Neuronal stem cell (in vitro differentiated cells): ENCODE measurements around the gene KCTD3. TPM values are rescaled to one million over a fixed set of nuclear protein-coding genes. Genes with fewer than 3 reads are reported as not detected.

ENCODE experiments used
- DNase-seq: peaks from one replicate; pipeline ENCODE4 v3.0.0-alpha.2; 2013; ENCODE audit warnings: low spot score
- H2AFZ ChIP-seq: one replicate; pipeline ENCODE4 v1.6.1; 2013; ENCODE audit warnings: mild to moderate bottlenecking, low read length, inconsistent platforms
- H2AK5ac ChIP-seq: 2 replicates; pipeline ENCODE4 v1.6.1; 2013; ENCODE audit warnings: low read depth, mild to moderate bottlenecking, inconsistent platforms, low read length, moderate library complexity, mixed read lengths
- H2BK120ac ChIP-seq: 2 replicates; pipeline ENCODE4 v1.6.1; 2013; ENCODE audit warnings: low read depth, mild to moderate bottlenecking, inconsistent platforms, low read length, moderate library complexity, mixed read lengths
- H2BK12ac ChIP-seq: one replicate; pipeline ENCODE4 v1.6.1; 2013; ENCODE audit warnings: low read length, inconsistent platforms
- H2BK15ac ChIP-seq: 2 replicates; pipeline ENCODE4 v1.6.1; 2013; ENCODE audit warnings: mild to moderate bottlenecking, low read length, inconsistent platforms, mixed read lengths
- H2BK5ac ChIP-seq: one replicate; pipeline ENCODE4 v1.6.1; 2013; ENCODE audit warnings: inconsistent platforms, mild to moderate bottlenecking, low read length, moderate library complexity
- H3K14ac ChIP-seq: one replicate; pipeline ENCODE4 v1.6.1; 2013; ENCODE audit warnings: low read length, inconsistent platforms
- H3K18ac ChIP-seq: 2 replicates; pipeline ENCODE4 v1.6.1; 2013; ENCODE audit warnings: low read length, inconsistent platforms
- H3K23ac ChIP-seq: 2 replicates; pipeline ENCODE4 v1.6.1; 2013; ENCODE audit warnings: low read depth, mild to moderate bottlenecking, mixed read lengths, low read length, inconsistent platforms; ENCODE audit not compliant: poor library complexity
- H3K27ac ChIP-seq: replicated peaks from 3 replicates; pipeline ENCODE4 v1.5.1; 2013; ENCODE audit warnings: low read length, inconsistent platforms
- H3K27me3 ChIP-seq, 3 experiments: 2 replicates each; pipeline ENCODE4 v1.6.1; 2013; ENCODE audit warnings: low read length in 3 of 3, mild to moderate bottlenecking in 2 of 3, inconsistent platforms in 1 of 3, low read depth in 1 of 3, mixed read lengths in 1 of 3, moderate library complexity in 1 of 3; ENCODE audit not compliant: control insufficient read depth in 3 of 3, insufficient read depth in 3 of 3
- H3K36me3 ChIP-seq, 2 donors: replicated peaks in 1 of 2; 2 replicates each; pipeline ENCODE4 v1.6.1; 2013; ENCODE audit warnings: low read length in 2 of 2; ENCODE audit not compliant: control insufficient read depth in 2 of 2, insufficient read depth in 2 of 2
- H3K4ac ChIP-seq: 2 replicates; pipeline ENCODE4 v1.6.1; 2013; ENCODE audit warnings: inconsistent platforms, mild to moderate bottlenecking, low read length, moderate library complexity
- H3K4me1 ChIP-seq, 2 donors: 1 replicate in 1 of 2; 2 replicates in 1 of 2; pipeline ENCODE4 v1.6.1; 2013; ENCODE audit warnings: low read length in 2 of 2, low read depth in 1 of 2; ENCODE audit not compliant: control insufficient read depth in 2 of 2, insufficient read depth in 1 of 2
- H3K4me2 ChIP-seq: one replicate; pipeline ENCODE4 v1.6.1; 2013; ENCODE audit warnings: mild to moderate bottlenecking, low read length, inconsistent platforms; ENCODE audit not compliant: insufficient read depth, poor library complexity, severe bottlenecking
- H3K4me3 ChIP-seq, 2 donors: 2 replicates each; pipeline ENCODE4 v1.5.1; 2013; ENCODE audit warnings: low read length in 2 of 2, mild to moderate bottlenecking in 2 of 2, inconsistent platforms in 1 of 2, moderate library complexity in 1 of 2
- H3K79me1 ChIP-seq: one replicate; pipeline ENCODE4 v1.6.1; 2013; ENCODE audit warnings: low read depth, mild to moderate bottlenecking, inconsistent platforms, low read length, moderate library complexity
- H3K9ac ChIP-seq: one replicate; pipeline ENCODE4 v1.6.1; 2013; ENCODE audit warnings: mild to moderate bottlenecking, low read depth, low read length, inconsistent platforms; ENCODE audit not compliant: poor library complexity
- H3K9me3 ChIP-seq, 2 donors: replicated peaks in 1 of 2; 2 replicates each; pipeline versions ENCODE3 to v1.6.1; 2013; ENCODE audit warnings: low read length in 2 of 2, mild to moderate bottlenecking in 2 of 2, inconsistent platforms in 1 of 2, low read depth in 1 of 2, mixed read lengths in 1 of 2, moderate library complexity in 1 of 2; ENCODE audit not compliant: control insufficient read depth in 2 of 2, insufficient read depth in 1 of 2
- H4K8ac ChIP-seq: one replicate; pipeline ENCODE4 v1.6.1; 2013; ENCODE audit warnings: low read depth, mild to moderate bottlenecking, inconsistent platforms, low read length, moderate library complexity
- H4K91ac ChIP-seq: one replicate; pipeline ENCODE4 v1.6.1; 2013; ENCODE audit warnings: low read length, low read depth, mild to moderate bottlenecking, inconsistent platforms; ENCODE audit not compliant: poor library complexity
- WGBS, 2 donors: extraction: QIAGEN DNeasy Blood & Tissue Kit; methylation state at CpG; one replicate each; pipeline ENCODE4 v1.1.7; 2013; ENCODE audit warnings: missing lambda C conversion rate in 2 of 2, mixed read lengths in 1 of 2; ENCODE audit not compliant: insufficient read length in 2 of 2, insufficient replicate concordance in 1 of 2; ENCODE audit errors: extremely low coverage in 2 of 2; 5-methylcytosine and 5-hydroxymethylcytosine counted together
- polyA plus RNA-seq, 2 experiments: library from polyadenylated mRNA; stranded (reverse); fragments of 200-250 nt; gene quantifications; one replicate each; pipeline ENCODE4 v1.2.3, GENCODE V29; 2013

Gene KCTD3
- polyA plus RNA-seq (2013, experiment 1 of 2), result 29.0 TPM
- 29.6 TPM for polyA plus RNA-seq (2013, experiment 2 of 2)

DNA sequence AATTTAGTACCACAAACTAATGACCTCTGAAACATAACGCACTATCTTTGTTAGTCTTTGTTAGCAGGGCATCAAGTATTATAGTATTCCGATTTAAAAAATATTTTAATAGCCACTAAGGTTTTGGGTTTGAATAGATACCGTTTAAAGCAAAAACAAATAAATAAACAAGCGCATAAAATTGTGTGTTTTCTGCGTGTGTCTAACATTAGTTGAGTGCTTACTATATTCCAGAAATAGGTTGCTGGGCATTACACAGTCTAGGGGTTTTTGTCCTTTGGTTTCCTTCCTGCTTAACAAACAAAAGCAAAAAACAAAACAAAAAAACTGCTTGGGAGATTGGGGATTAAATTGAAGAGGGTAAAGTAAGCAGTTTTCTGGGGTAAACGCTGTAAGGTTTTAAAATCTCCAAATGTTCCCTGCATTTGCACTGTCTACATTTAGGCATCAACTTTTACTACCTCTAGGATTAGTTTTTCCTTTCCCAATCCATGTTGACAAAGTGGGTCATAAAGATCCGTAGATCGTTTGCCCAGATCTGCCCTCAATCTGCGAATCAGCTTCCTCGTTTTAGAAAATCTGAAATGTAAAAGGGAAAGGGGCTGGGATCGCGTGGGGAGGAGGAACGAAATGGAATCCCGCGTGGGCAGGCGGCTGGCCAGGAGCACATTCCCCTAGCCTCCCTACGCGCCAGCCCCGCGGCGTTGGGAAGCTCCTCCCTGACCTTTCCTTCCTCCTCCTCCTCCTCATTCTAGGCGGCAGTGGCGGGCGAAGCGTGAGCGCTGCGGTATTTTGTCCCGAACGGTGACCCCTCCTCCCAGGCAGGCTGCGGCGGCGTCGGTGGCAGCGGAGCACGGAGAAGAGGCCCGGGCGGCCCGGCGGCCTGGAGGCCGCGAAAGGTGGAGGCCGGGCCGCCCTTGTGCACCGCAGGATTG is at the start of gene KCTD3:
Gene KCTD3 (plus strand): TSS at position 749 of the 935 bp plus-strand sequence. CDS start 382 bp downstream, outside the sequence.
- no peaks in the 10 kb centered on the region for H3K79me1 ChIP-seq
- no peak within 1 kb of the TSS for H4K91ac ChIP-seq
- no peaks in the 10 kb centered on the region for H3K36me3 ChIP-seq
- peak within 1 kb of the TSS; percentile 97 for H4K8ac ChIP-seq
- H2AK5ac ChIP-seq, result no peak within 1 kb of the TSS
- peak within 1 kb of the TSS; percentile 95 for H3K23ac ChIP-seq
- WGBS, 2 donors, result no CpG with 5 or more reads among the region's 44 CpGs
- peak within 1 kb of the TSS; percentile 66 for H2BK5ac ChIP-seq
- H3K27me3 ChIP-seq, result no peaks in the 10 kb centered on the region
- DNase-seq, result peak; percentile 73
- H3K18ac ChIP-seq, result peak within 1 kb of the TSS; percentile 96
- H2BK12ac ChIP-seq, result no peak within 1 kb of the TSS
- peak within 1 kb of the TSS; percentile 55 for H3K4me2 ChIP-seq
- no peaks in the 10 kb centered on the region for H3K4me1 ChIP-seq
- no peaks in the 10 kb centered on the region for H3K9me3 ChIP-seq
- H3K14ac ChIP-seq, result peak within 1 kb of the TSS; percentile 94
- peak within 1 kb of the TSS; percentile 94 for H3K9ac ChIP-seq
- H3K4ac ChIP-seq, result no peak within 1 kb of the TSS
- H3K4me3 ChIP-seq, result peak within 1 kb of the TSS; percentile 64 to 90
- peak within 1 kb of the TSS; percentile 1 for H2BK15ac ChIP-seq
- H3K27ac ChIP-seq, result peak within 1 kb of the TSS; percentile 76
- H2BK120ac ChIP-seq, result no peak within 1 kb of the TSS
- H2AFZ ChIP-seq, result peak within 1 kb of the TSS; percentile 86

- H3K4ac ChIP-seq, result no peak overlapping the region
- no peak for DNase-seq
- no peak overlapping the region for H3K4me3 ChIP-seq
- H3K27me3 ChIP-seq, result no peaks in the 10 kb centered on the region
- H3K14ac ChIP-seq, result no peak overlapping the region
- no peak overlapping the region for H2AK5ac ChIP-seq
- no peak overlapping the region for H2AFZ ChIP-seq
- no peaks in the 10 kb centered on the region for H3K36me3 ChIP-seq
- WGBS, 2 donors, result no CpG with 5 or more reads among the region's 4 CpGs
- H3K9me3 ChIP-seq, result no peaks in the 10 kb centered on the region
- H3K27ac ChIP-seq, result no peak overlapping the region
- no peak overlapping the region for H3K23ac ChIP-seq
- H2BK12ac ChIP-seq, result no peak overlapping the region
- H3K18ac ChIP-seq, result no peak overlapping the region
- no peak overlapping the region for H4K91ac ChIP-seq
- no peak overlapping the region for H2BK15ac ChIP-seq
- H3K79me1 ChIP-seq, result no peaks in the 10 kb centered on the region
- no peak overlapping the region for H4K8ac ChIP-seq
- no peak overlapping the region for H3K4me2 ChIP-seq
- no peak overlapping the region for H2BK120ac ChIP-seq
- H3K4me1 ChIP-seq, result no peaks in the 10 kb centered on the region
- no peak overlapping the region for H2BK5ac ChIP-seq
- H3K9ac ChIP-seq, result no peak overlapping the region
Measured at GRCh38 chr1:215517441-215517891, 49.6 kb upstream of the KCTD3 start.

GRCh38 chr1:215518594-215518993 is 48.5 kb upstream of the KCTD3 start:
- H3K79me1 ChIP-seq, result no peaks in the 10 kb centered on the region
- H3K4me2 ChIP-seq, result no peak overlapping the region
- no CpG with 5 or more reads among the region's 2 CpGs for WGBS, 2 donors
- H4K91ac ChIP-seq, result no peak overlapping the region
- no peak overlapping the region for H2AFZ ChIP-seq
- no peak overlapping the region for H3K4ac ChIP-seq
- no peaks in the 10 kb centered on the region for H3K36me3 ChIP-seq
- H2AK5ac ChIP-seq, result no peak overlapping the region
- no peak overlapping the region for H3K14ac ChIP-seq
- H3K4me3 ChIP-seq, result no peak overlapping the region
- DNase-seq, result no peak
- H3K23ac ChIP-seq, result no peak overlapping the region
- H3K27ac ChIP-seq, result no peak overlapping the region
- H4K8ac ChIP-seq, result no peak overlapping the region
- H2BK5ac ChIP-seq, result no peak overlapping the region
- H2BK120ac ChIP-seq, result no peak overlapping the region
- no peak overlapping the region for H2BK15ac ChIP-seq
- no peaks in the 10 kb centered on the region for H3K9me3 ChIP-seq
- H3K9ac ChIP-seq, result no peak overlapping the region
- H3K27me3 ChIP-seq, result no peaks in the 10 kb centered on the region
- no peaks in the 10 kb centered on the region for H3K4me1 ChIP-seq
- H3K18ac ChIP-seq, result no peak overlapping the region
- H2BK12ac ChIP-seq, result no peak overlapping the region

GRCh38 chr1:215521279-215521678 is 45.8 kb upstream of the KCTD3 start:
- H2AK5ac ChIP-seq, result no peak overlapping the region
- H3K4me2 ChIP-seq, result no peak overlapping the region
- H3K9me3 ChIP-seq, result no peaks in the 10 kb centered on the region
- H2BK12ac ChIP-seq, result no peak overlapping the region
- no peaks in the 10 kb centered on the region for H3K36me3 ChIP-seq
- no peak for DNase-seq
- H4K91ac ChIP-seq, result no peak overlapping the region
- no peaks in the 10 kb centered on the region for H3K79me1 ChIP-seq
- no peak overlapping the region for H2BK15ac ChIP-seq
- H3K27ac ChIP-seq, result no peak overlapping the region
- no peak overlapping the region for H2BK5ac ChIP-seq
- no peak overlapping the region for H3K14ac ChIP-seq
- no peak overlapping the region for H3K23ac ChIP-seq
- H3K4me1 ChIP-seq, result no peaks in the 10 kb centered on the region
- H2BK120ac ChIP-seq, result no peak overlapping the region
- no peak overlapping the region for H3K4ac ChIP-seq
- H3K9ac ChIP-seq, result no peak overlapping the region
- H4K8ac ChIP-seq, result no peak overlapping the region
- no peaks in the 10 kb centered on the region for H3K27me3 ChIP-seq
- WGBS, 2 donors, result no CpG with 5 or more reads among the region's 3 CpGs
- no peak overlapping the region for H2AFZ ChIP-seq
- no peak overlapping the region for H3K18ac ChIP-seq
- H3K4me3 ChIP-seq, result no peak overlapping the region
